Gastroesophageal sphincter (tissue), 3 donors: Measurements from ENCODE around the gene KRT14.

Source experiments
- POLR2A ChIP-seq, 2 donors: fragments of 450-650 bp; IDR thresholded peaks; one replicate each; pipeline ENCODE4 v1.6.1; 2017; ENCODE audit warnings: antibody characterized with exemption in 2 of 2, mild to moderate bottlenecking in 2 of 2, moderate library complexity in 1 of 2
- TF ChIP-seq, protein P1 (sequence below), 4 experiments: fragments of 200-600 bp in 2 of 4; fragments of 450-650 bp in 2 of 4; sonication (generic) in 1 of 4; IDR thresholded peaks; one replicate each; pipeline ENCODE4 v1.5.1; 2017 to 2019; ENCODE audit warnings: antibody characterized with exemption in 4 of 4, mild to moderate bottlenecking in 2 of 4, moderate library complexity in 2 of 4

DNA sequence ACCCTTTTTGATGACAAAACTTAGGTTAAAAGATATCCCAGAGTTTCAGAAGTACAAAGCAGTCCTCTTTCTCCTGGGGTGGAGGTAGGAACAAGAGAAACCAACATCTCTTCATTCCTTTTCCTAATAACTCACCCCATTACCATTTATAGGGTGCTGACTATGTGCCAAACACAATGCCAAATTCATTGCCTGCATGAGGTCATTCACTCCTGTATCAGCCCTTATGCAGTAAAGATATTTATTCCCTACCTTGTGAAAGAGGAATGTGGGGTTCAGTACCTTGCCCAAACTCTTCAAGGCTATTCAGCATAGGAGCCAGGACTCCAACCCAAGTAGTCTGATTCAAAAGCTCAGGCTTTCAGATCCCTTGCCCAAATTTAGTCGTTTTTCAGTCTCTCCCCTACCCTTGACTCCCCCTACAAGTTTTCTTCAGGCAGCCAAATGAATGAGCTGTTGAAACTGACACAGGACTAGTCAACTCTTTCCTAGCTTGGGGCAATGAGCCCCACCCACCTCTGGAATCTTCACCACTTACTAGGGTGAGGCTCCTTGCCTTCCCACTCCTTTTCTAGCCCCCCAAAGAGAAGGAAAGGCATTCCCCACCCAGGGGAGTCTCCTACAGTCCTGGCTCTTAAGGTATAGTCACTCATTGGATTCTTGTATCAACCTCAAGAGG, 5.9 kb downstream of the KRT14 start:
- TF ChIP-seq, protein P1, sequence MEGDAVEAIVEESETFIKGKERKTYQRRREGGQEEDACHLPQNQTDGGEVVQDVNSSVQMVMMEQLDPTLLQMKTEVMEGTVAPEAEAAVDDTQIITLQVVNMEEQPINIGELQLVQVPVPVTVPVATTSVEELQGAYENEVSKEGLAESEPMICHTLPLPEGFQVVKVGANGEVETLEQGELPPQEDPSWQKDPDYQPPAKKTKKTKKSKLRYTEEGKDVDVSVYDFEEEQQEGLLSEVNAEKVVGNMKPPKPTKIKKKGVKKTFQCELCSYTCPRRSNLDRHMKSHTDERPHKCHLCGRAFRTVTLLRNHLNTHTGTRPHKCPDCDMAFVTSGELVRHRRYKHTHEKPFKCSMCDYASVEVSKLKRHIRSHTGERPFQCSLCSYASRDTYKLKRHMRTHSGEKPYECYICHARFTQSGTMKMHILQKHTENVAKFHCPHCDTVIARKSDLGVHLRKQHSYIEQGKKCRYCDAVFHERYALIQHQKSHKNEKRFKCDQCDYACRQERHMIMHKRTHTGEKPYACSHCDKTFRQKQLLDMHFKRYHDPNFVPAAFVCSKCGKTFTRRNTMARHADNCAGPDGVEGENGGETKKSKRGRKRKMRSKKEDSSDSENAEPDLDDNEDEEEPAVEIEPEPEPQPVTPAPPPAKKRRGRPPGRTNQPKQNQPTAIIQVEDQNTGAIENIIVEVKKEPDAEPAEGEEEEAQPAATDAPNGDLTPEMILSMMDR (IDR thresholded peaks at IDR 0.05) = no peak
- no peak for TF ChIP-seq POLR2A (IDR thresholded peaks at IDR 0.05)
